NCI-H2107 treated with DMSO at 0.1 percent for 48 hours (cell line): Measurements from ENCODE around the gene HMGN2.
A peak's percentile ranks its signal among the peaks of the same experiment; 100 is the strongest.
"Not testable (repeated sequence)": the region's sequence is repeated elsewhere in the genome, so short reads cannot be mapped to it uniquely, and the experiment has no call there.

Experiments
- DNase-seq: peaks from one replicate; lab custom pipeline; 2025; ENCODE audit not compliant: unreplicated experiment; lab: John Stamatoyannopoulos, UW

HMGN2 gene

DNA sequence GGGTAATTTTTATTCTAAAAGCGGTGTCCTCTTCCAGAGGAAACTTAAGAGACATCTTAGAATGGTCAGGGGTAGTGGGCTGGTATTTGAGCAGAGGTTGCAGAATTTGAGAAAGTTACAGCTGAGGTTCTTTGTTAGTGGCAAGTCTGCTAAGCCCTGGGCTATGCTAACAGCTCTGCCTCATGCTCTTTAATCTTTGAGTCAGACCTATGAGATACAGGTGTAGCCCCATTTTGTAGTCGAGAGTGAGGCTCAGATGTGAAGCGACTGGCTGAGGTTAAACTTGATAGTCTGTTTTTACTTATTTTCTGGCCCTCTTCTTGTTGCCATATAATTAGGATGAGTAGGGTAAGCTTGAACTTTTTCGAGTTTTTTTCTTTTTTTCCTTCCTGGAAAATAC lies 4.7 kb downstream of the HMGN2 start:
- no peak for DNase-seq

DNA sequence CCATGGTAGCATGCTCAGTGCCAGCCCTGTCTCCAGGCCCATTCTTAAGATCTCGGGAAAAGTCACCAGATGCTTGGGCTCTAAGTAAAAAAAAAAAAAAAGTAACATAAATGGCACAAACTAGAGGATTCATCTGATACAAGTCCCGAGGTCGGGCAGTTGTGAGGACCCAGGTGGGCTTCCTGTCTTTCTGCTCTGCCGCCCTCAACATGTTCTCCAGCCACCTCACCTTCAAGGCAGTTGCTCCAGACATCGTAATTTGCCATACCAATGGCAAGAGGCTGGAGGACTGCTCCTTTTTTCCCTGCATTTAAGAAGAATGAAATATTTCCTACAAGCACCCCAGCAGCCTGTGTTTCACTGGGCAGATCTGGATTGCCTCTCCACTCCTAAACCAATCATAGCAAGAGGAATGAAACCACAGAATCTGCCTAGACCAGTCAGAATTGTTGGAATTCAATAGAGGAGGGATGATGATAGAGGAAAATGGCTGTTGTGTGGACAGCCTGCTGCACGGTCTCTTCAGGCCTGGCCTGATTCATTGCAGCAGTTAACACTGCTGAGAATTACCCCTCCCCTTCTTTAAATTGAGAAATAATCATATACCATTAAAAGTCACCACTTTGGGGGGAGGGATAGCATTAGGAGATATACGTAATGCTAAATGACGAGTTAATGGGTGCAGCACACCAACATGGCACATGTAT lies 5.4 kb downstream of the HMGN2 start:
- no peak for DNase-seq

DNA sequence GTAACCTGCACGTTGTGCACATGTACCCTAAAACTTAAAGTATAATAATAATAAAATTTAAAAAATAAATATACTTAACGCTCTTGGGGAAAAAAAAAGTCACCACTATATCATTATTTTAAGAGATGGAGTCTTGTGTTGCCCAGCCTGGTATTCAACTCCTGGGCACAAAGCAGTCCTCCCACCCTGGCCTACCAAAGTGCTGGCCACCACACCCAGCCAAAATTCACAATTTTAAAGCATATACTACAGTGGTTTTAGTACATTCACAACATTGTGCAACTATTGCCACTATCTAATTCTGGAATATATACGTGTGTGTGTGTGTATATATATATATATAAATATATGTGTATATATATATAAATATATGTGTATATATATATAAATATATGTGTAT lies 5.9 kb downstream of the HMGN2 start:
- no peak for DNase-seq

DNA sequence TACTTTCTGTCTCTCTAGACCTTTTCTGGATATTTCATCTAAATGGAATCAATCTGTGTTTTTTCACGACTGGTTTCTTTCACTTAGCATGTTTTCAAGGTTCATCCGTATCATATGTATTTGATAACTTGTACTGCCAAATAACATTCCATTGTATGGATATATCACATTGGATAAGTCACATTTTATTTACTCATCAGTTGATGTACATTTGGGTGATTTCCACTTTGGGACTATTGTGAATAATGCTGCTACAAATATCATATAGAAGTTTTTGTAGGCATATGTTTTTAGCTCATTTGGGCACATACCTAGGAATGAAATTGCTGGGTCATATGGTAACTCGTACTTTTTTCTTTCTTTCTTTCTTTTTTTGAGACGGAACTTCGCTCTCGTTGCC lies 6.7 kb downstream of the HMGN2 start:
- DNase-seq, result no peak

DNA sequence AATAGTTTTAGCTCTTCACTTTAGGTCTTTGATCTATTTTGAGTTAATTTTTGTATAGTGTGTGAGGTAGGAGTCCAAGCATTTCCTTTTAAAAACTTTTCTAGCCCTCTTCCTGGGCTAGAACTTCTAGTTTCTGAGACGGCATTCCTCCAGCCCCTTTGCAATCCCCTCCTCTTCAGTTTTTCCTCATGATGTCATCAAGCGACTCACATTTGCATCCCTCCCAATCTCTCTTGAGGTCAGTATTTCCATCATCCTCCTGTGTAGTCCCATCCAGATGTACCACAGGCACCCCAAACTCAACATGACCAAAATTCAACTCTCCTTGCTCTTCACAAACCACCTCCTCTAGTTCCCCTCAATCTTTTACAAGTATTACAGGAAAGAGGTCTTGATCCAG lies 10.7 kb downstream of the HMGN2 start:
- no peak for DNase-seq

DNA sequence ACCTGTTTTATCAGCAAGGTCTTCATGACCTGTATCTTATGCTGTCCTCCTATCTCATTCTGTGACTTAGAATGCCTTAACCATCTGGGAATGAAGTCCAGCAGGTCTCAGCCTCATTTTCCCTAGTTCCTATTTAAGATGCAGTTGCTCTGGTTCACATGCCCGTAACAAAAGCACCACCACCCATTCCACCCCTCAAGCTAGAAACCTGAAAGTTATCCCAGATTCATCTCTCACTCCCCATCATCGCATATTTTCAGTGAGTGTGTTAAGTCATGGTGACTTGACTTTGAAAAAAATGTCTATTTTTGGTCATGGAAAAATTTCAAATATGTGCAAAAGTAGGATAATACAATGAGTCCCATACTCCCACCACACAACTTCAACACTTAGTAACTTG lies 11.7 kb downstream of the HMGN2 start:
- DNase-seq, result no peak

DNA sequence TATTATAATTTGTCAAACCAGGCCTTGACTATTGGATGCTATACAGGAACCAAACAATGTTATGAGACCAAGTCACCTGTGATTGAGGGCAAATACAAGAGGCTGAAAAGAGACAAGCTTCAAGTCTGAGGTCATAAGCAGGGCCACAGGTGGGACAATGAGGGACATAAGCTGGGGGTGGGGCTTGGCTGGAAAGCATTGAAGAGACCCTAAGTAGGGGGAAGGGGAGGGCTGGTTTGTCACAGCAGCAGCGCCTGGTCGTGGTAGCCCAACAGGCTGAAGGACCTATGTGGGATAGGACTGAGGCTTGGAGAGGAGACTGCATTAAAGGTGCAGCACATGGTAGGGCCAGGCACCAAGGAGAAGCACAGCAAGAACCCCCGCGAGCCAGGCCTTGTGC lies 17.9 kb downstream of the HMGN2 start:
- no peak for DNase-seq

DNA sequence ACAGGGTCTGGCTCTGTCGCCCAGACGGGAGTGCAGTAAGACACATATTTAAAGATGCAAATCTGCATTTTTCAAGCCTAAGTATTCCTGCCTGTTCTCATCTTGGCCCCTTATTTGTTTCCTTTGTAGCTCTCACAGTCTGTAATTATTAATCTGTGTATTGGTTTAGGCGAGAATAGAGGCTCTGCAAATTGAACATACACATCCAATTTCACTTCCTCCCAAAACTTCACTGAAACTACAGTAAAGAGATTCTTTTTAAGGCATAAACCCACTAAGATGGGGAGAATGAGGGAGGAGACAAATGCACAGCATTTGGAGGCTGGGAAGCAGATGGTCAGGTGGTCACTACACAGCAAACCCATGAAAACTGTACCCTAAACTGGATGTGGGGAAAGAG lies 21.0 kb downstream of the HMGN2 start:
- DNase-seq, result no peak

DNA sequence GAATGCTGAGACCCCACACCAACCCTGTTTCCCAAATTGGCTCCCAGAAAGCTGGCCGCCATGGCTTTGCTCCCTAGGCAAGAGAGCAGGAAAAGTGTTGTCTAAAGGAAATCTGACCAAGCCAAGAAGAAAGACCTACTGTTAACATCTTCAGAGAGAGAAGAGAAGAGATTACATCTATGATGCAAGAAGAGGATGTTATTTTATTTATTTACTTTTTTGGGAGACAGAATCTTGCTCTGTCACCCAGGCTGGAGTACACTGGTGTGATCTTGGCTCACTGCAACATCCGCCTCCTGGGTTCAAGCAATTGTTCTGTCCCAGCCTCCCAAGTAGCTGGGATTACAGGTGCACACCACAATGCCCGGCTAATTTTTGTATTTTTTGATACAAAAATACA lies 21.7 kb downstream of the HMGN2 start:
- DNase-seq, result no peak

DNA sequence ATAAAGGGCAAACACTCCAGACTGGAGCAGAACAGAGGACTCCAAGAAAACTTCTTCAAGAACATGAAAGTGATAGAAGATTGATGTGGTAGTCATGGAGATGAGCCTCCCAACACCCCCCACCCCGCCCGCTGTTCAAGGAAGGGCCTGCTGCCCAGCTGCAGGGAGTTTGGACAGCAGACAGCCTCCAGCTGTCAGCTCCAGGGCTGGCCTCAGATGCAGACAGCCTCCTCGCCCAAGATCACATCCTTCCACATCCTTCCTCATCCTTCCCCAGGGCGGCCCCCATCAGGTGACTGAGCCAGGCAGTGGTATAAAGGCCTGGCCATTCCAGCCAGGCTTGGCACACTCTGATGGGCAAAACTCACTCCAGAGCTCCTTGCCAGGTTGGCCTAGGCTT lies 24.6 kb downstream of the HMGN2 start:
- no peak for DNase-seq

DNA sequence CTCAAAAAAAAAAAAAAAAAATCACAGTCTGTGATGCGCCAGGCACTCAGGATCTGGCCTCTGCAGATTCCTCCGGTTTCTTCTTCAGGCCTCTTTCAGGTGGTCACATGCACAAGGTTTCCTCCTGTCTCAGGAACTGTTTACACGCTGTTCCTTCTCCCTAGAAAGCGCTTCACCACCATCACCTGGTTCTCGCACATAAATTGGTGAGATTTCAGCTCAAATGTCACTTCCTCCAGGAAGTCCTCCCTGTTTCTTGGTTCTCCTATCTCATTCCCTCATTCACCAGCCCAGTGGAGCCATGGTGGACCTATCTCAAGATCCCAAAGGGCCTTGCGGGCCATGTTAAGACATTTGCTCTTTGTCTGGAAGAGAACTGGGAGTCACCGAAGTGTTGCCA lies 26.7 kb downstream of the HMGN2 start:
- no peak for DNase-seq

DNA sequence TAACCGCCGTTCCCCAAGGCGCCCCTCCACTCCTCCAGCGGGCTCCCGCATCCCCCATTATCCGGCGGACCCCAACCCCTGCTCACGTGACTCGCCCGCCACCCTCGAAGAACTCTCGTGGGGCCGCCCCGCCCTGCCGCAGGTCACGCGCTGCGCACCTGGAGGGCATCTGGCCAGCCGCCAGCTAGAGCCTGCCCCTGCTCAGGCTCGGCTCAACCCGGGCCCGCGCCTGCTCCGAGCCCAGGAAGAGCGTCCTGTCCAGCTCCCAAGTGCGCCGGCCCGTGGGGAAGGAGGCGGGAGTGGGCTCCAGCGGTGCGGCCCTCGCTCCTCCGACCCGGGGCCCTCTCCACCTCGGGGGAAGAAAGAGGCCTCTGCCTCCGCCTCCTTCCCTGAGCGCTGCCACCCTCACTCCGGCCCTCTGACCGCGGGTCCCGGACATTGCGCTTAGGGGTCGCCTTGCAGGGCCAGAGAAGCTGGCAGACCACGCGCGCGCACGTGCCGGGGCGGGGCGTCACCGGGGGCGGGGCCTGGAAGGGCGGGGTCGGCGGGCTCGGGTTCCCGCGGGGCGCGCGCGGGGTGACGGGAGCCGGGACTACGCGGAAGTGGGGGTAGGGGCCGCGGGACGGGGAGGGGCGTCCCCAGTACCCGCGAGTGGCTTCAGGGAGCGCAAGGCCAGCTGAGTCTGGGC lies 28.4 kb downstream of the HMGN2 start:
- DNase-seq, result peak; percentile 73

DNA sequence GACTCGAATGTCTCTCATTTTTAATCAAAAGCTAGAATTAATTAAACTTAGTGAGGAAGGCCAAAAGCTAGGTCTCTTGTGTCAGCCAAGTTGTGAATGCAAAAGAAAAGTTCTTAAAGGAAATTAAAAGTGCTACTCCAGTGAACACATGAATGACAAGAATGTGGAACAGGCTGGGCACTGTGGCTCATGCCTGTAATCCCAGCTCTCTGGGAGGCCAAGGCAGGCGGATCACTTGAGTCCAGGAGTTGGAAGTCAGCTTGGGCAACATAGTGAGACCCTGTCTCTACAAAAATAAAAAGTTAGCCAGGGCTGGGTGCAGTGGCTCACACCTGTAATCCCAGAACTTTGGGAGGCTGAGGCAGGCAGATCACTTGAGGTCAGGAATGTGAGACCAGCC lies 38.5 kb downstream of the HMGN2 start:
- not testable (repeated sequence) for DNase-seq

DNA sequence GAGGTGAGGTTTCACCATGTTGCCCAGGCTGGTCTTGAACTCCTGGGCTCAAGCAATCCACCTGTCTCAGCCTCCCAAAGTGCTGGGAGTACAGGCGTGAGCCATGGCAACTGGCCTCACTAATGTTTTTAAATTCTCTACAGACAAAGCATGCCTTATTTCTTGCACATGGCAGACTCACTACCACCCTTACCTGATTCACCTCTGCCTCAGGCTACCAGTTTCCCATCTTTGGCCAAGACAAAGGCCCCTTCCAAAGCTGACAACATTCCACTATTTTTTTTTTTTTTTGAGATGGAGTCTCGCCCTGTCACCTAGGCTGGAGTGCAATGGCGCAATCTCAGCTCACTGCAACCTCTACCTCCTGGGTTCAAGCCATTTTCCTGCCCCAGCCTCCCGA lies 43.6 kb downstream of the HMGN2 start:
- DNase-seq, result not testable (repeated sequence)

DNA sequence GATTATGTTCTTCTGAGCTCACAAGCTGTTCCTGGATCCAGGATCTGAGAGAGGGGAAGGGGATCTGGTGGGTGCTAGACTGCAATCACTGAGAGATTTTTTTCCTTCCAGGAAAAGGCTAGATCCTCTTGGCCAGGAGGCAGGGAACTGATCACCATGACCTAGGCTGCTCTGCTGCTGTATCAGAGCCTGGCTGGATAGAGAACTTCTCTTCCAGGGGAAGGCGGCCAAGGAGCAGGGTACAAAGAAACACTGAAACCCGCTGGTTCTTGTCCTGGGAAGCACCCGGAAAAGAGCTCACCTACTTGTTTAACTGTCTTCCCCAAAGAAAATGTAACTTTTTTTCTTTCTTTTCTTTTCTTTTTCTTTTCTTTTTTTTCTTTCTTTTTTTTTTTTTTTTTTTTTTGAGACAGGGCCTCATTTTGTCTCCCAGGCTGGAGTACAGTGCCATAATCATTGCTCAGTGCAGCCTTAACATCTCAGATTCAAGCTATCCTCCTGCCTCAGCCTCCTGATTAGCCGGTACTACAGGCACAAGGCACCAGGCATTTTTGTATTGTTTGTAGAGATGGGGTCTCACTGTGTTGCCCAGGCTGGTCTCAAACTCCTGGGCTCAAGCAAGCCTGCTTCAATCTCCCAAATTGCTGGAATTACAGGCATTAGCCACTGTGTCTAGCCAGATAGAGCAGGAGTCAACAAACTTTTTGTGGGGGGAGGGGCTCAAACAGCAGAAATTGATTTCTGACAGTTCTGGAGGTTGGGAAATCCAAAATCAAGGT lies 44.9 kb downstream of the HMGN2 start:
- DNase-seq, result no peak

DNA sequence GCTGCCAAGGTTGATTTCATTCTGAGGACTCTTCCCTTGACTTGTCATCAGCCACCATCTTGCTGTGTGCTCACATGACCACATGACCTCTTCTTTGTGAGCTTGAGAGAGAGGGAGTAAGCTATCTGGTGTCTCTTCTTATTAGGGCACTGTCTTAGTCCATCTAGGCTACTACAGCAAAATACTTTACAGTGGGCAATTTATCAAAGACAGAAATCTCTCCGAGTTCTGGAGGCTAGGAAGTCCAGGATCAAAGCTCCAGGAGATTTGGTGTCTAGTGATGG lies 45.5 kb downstream of the HMGN2 start:
- DNase-seq, result no peak

DNA sequence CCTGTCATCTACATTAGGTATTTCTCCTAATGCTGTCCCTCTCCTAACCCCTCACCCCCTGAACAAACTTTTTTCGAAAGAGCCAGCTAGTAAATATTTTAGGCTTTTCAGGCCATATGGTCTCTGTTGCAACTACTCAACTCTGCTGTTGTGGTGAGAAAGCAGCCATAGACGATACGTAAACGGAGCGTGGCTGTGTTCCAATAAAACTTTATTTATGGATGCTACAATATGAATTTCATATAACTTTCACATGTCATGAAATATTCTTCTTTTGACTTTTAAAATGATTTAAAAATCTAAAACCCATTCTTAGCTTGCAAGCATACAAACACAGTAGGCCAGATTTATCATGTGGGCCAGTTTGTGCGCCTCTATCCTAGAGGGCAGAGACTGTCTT lies 46.1 kb downstream of the HMGN2 start:
- DNase-seq, result no peak

DNA sequence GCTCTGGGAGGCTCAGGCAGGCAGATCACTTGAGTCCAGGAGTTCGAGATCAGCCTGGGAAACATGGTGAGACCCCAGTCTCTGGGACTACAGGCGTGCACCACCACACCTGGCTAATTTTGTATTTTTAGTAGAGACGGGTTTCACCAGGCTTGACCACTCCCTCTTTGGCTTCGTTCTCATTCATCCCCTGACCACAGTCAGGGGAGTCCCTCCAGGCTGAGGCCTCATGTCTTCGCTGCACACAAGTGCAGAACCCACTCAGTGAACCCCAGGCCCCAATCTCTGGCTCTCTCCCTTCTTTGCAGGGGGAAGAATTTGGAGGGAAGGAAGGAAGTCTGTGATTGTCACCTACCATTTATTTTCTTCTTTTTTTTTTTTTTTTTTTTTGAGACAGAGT lies 48.1 kb downstream of the HMGN2 start:
- DNase-seq, result no peak

DNA sequence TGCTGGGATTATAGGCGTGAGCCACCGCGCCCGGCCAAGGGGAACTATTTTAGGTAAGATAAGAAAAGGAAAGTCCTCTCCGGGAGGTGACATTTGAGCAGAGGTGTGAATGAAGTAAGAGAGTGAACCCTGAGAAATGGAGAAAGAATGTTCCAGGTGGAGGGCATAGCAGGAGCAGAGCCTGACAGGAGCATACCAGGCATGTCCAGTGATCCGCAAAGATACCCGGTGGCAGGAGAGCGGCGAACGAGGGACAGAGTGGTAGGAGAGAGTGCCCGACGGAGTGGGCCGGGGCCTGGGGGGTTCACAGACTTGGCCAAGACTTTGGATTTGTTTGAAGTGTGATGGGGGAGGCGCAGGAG lies 49.4 kb downstream of the HMGN2 start:
- no peak for DNase-seq

DNA sequence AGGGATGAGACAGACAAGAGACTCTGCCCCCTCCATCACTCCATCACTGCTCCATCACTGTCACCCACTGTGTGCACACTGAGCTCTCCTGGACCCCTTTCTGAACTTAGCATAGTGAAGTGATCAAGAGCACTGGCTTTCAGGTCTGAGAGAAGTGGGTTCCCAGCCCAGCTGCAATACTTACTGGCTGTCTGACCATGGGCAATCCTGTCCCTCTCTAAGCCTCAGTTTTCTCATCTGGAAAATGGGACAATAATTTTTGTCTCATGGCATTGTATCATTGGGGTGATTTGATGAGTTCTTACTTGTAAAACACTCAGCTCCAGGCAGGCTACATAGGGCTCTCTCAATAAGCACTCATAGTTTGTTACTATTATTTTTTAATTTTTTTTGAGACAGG lies 49.8 kb downstream of the HMGN2 start:
- DNase-seq, result no peak

DNA sequence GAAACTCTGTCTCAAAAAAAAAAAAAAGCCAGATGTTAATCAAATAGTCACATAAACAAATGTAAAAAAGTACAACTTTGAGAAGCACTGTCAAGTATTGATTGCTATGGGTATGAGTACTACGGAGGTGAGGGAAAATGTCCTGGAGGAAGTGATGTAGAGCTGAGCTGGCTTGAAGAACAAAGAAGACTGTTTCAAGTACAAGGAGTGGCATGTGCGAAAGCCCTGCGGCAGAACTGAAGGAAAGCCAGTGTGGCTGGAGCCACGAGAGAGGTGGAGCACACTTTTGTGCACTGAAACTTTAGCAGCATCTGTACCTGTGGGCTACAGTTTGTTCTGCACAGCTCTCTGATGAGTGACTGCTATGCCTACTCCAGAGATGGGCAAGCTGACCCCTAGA lies 51.9 kb downstream of the HMGN2 start:
- DNase-seq, result no peak
